K562 (cell line): ENCODE measurements around the gene CFD. TPM values are rescaled to one million over a fixed set of nuclear protein-coding genes. Genes with fewer than 3 reads are reported as not detected.

ENCODE experiments used
- ATAC-seq: fragments of 200-7000 bp; cut with Tn5 transposase; 3 replicates; pipeline ENCODE4 v1.9.1; 2020; ENCODE audit warnings: moderate library complexity
- BruUV-seq: library from RNA; stranded (reverse); fragments of 400-500 nt; replicated peaks from 2 replicates; lab custom pipeline; 2021; lab: Mats Ljungman, UMichigan
- CTCF ChIA-PET: fragments of 300-600 bp; formaldehyde crosslinking; extraction: SDS; loops from one replicate; lab custom pipeline; 2021; ENCODE audit warnings: low intra/inter-chr PET ratio; lab: Yijun Ruan, JAX
- POLR2A ChIA-PET: fragments of 300-600, 350-650 bp; sonication (Branson Sonifier 250); formaldehyde crosslinking; extraction: SDS; loops from one replicate; lab custom pipeline; 2021; ENCODE audit warnings: antibody characterized with exemption, inconsistent platforms; lab: Yijun Ruan, JAX
- DNase-seq, 4 experiments: peaks; one replicate each; pipeline versions ENCODE4 v3.0.0 to v3.0.0-alpha.2; 2011 to 2018; ENCODE audit warnings: low spot score in 3 of 4, mixed read lengths in 3 of 4; ENCODE audit errors: extremely low read depth in 1 of 4
- FAIRE-seq: peaks from 2 replicates; lab custom pipeline; 2011; peaks lifted over from hg19 to GRCh38; lab: Jason Lieb, UNC
- H2AFZ ChIP-seq: 2 replicates; pipeline ENCODE4 v1.6.0; 2011; ENCODE audit warnings: low read depth, low read length, control low read depth, inconsistent platforms
- H3K27ac ChIP-seq: fragments of 200-600 bp; 3 replicates; pipeline ENCODE4 v1.8.0; 2011; ENCODE audit warnings: low read depth, mild to moderate bottlenecking, control low read depth, inconsistent platforms, low read length, moderate library complexity, mixed read lengths; ENCODE audit errors: extremely low read depth
- H3K27me3 ChIP-seq, 2 experiments: fragments of 300-600 bp in 1 of 2; 2 replicates in 1 of 2; 3 replicates in 1 of 2; pipeline versions ENCODE4 v1.6.0 to v1.8.0; 2011; ENCODE audit warnings: inconsistent platforms in 2 of 2, low read length in 2 of 2, mild to moderate bottlenecking in 1 of 2, mixed read lengths in 1 of 2, moderate library complexity in 1 of 2; ENCODE audit not compliant: control insufficient read depth in 2 of 2, insufficient read depth in 2 of 2
- H3K36me3 ChIP-seq: fragments of 300-600 bp; 3 replicates; pipeline ENCODE4 v1.8.0; 2011; ENCODE audit warnings: mild to moderate bottlenecking, low read length, inconsistent platforms; ENCODE audit not compliant: control insufficient read depth, insufficient read depth
- H3K4me1 ChIP-seq, 2 experiments: fragments of 200-600 bp in 1 of 2; replicated peaks in 1 of 2; 2 replicates in 1 of 2; 3 replicates in 1 of 2; pipeline versions ENCODE4 v1.5.1 to v1.8.0; 2011; ENCODE audit warnings: inconsistent platforms in 2 of 2, low read length in 2 of 2, mild to moderate bottlenecking in 1 of 2, mixed read lengths in 1 of 2, moderate library complexity in 1 of 2; ENCODE audit not compliant: control insufficient read depth in 2 of 2, insufficient read depth in 2 of 2
- H3K4me2 ChIP-seq: 2 replicates; pipeline ENCODE4 v1.6.1; 2011; ENCODE audit warnings: low read length, control low read depth, inconsistent platforms, mixed read lengths; ENCODE audit not compliant: insufficient read depth
- H3K4me3 ChIP-seq: fragments of 200-600 bp; sonication (generic), shearing (Covaris generic); 2 replicates; pipeline ENCODE4 v1.5.1; 2016; ENCODE audit warnings: control low read depth, inconsistent platforms
- H3K79me2 ChIP-seq: fragments of 200-600 bp; 3 replicates; pipeline ENCODE4 v1.8.0; 2011; ENCODE audit warnings: low read length, inconsistent platforms; ENCODE audit not compliant: control insufficient read depth, insufficient read depth
- H3K9ac ChIP-seq, 2 experiments: 2 replicates each; pipeline versions ENCODE4 v1.6.0 to v1.6.1; 2011; ENCODE audit warnings: low read depth in 2 of 2, low read length in 2 of 2, control low read depth in 1 of 2, inconsistent platforms in 1 of 2, mild to moderate bottlenecking in 1 of 2, mixed read lengths in 1 of 2; ENCODE audit not compliant: insufficient read depth in 1 of 2
- H3K9me1 ChIP-seq: one replicate; pipeline ENCODE4 v1.6.0; 2011; ENCODE audit warnings: inconsistent platforms, mild to moderate bottlenecking, low read length, moderate library complexity; ENCODE audit not compliant: control insufficient read depth, insufficient read depth
- H3K9me3 ChIP-seq: replicated peaks from 2 replicates; pipeline ENCODE4 v1.5.1; 2011; ENCODE audit warnings: low read depth, low read length, inconsistent platforms; ENCODE audit not compliant: control insufficient read depth, insufficient read depth
- H4K20me1 ChIP-seq: replicated peaks from 2 replicates; pipeline ENCODE4 v1.6.1; 2011; ENCODE audit warnings: low read length, inconsistent platforms, mixed read lengths; ENCODE audit not compliant: control insufficient read depth, insufficient read depth
- BCOR ChIP-seq: fragments of 450-650 bp; IDR thresholded peaks from 2 replicates; pipeline ENCODE4 v1.6.1; 2016
- GTF2E2 ChIP-seq: fragments of 200-800 bp; sonication (Bioruptor generic); IDR thresholded peaks from 2 replicates; pipeline ENCODE4 v1.6.1; 2016; ENCODE audit warnings: missing genetic modification characterization, missing compliant biosample characterization
- KDM1A ChIP-seq, 2 experiments: fragments of 450-650 bp; IDR thresholded peaks; 2 replicates each; pipeline ENCODE4 v1.6.1; 2016; ENCODE audit warnings: mild to moderate bottlenecking in 2 of 2
- NCOA2 ChIP-seq, 2 experiments: fragments of 450-650 bp; IDR thresholded peaks; 2 replicates each; pipeline ENCODE4 v1.6.1; 2018; ENCODE audit warnings: mild to moderate bottlenecking in 2 of 2, moderate library complexity in 1 of 2; ENCODE audit not compliant: partially characterized antibody in 2 of 2
- RBM25 ChIP-seq: fragments of 200-400 bp; formaldehyde crosslinking; IDR thresholded peaks from 2 replicates; pipeline ENCODE4 v1.6.1; 2018; ENCODE audit warnings: low read length, low read depth, moderate library complexity; ENCODE audit not compliant: severe bottlenecking
- WGBS: fragments of 100-300 bp; shearing (Covaris generic); methylation state at CpG from one replicate; pipeline ENCODE4 v1.1.6; 2016; ENCODE audit warnings: low coverage, mixed read lengths; ENCODE audit not compliant: insufficient coverage; ENCODE audit errors: missing lambda C conversion rate; 5-methylcytosine and 5-hydroxymethylcytosine counted together
- in situ Hi-C: fragments of 300-500 bp; cut with MboI; formaldehyde crosslinking; loops from 4 replicates; pipeline ENCODE4 v1.15.0; 2018; ENCODE audit warnings: inconsistent platforms, mixed read lengths
- intact Hi-C: fragments of 100-400 bp; cut with micrococcal nuclease; formaldehyde crosslinking; loops from 2 replicates; pipeline ENCODE4 v1.14.2; 2022
- polyA plus RNA-seq, 8 experiments: library from polyadenylated mRNA; depleted of rRNA in 4 of 8; stranded (reverse) in 5 of 8; unstranded in 3 of 8; fragments of >200 nt; fragmentation: Nextera tagmentation in 2 of 8; fragmentation: Illumina TruSeq in 1 of 8; extraction: Ambion mirVana in 2 of 8; extraction: Trizol in 1 of 8; gene quantifications; 2 replicates each; pipeline versions ENCODE4 v1.2.1 to v1.2.3, GENCODE V29; 2011 to 2014; ENCODE audit warnings: inconsistent platforms in 1 of 8, missing spikeins in 1 of 8
- total RNA-seq, 7 experiments: library from RNA; depleted of rRNA in 6 of 7; stranded (reverse); fragments of >200 nt in 6 of 7; fragmentation: Illumina TruSeq in 2 of 7; extraction: Trizol in 2 of 7; gene quantifications; 2 replicates each; pipeline versions ENCODE4 v1.2.1 to v1.2.3, GENCODE V29; 2011 to 2021; ENCODE audit warnings: low replicate concordance in 1 of 7

The CFD gene
- total and polyA plus RNA-seq, 9 of the 15 experiments (the other 6 are each of a cell fraction or from before 2014, with no cell fraction given), result 0.52 to 59.4 (median 7.6) TPM

GRCh38 chr19:858284-858683 is 1.2 kb upstream of the CFD start:
- H3K9me3 ChIP-seq, result no peaks in the 10 kb centered on the region
- H3K9me1 ChIP-seq, result no peaks in the 10 kb centered on the region
- ATAC-seq, result no peak
- H3K27me3 ChIP-seq, result no peaks in the 10 kb centered on the region
- no peak for TF ChIP-seq GTF2E2 (tag)
- TF ChIP-seq KDM1A (IDR thresholded peaks at IDR 0.05), result peak in 1 of 2 experiments; percentile 26; a peak in 2 of 4 replicates
- no peak for TF ChIP-seq NCOA2 (IDR thresholded peaks at IDR 0.05; ENCODE audit: partially characterized antibody in 2 of 2)
- peak; percentile 21 for TF ChIP-seq RBM25
- TF ChIP-seq BCOR, result peak; percentile 56
- ChIA-PET CTCF (interaction anchor here (0.5 kb wide), 1 partner anchor 124 kb away, joined by 3 read pairs; no protein-coding TSS in a partner anchor), POLR2A (interaction anchor here (1.0 kb wide), 1 partner anchor 10 kb away, joined by 3 read pairs; no protein-coding TSS in a partner anchor)
- H3K4me3 ChIP-seq, result no peak overlapping the region
- no peak overlapping the region for H3K27ac ChIP-seq
- H3K36me3 ChIP-seq, result no peaks in the 10 kb centered on the region
- no peak for FAIRE-seq
- intact Hi-C loops (no loop called here), in situ Hi-C loops (loop anchor here (5.0 kb wide), 1 partner anchor 91 kb away; no protein-coding TSS in a partner anchor)
- H4K20me1 ChIP-seq, result no peaks in the 10 kb centered on the region
- peaks cover 18 to 58% of the 10 kb centered on the region in 2 experiments for H3K4me1 ChIP-seq
- H2AFZ ChIP-seq, result no peak overlapping the region
- no peak overlapping the region for H3K9ac ChIP-seq
- peaks cover 7% of the 10 kb centered on the region for H3K79me2 ChIP-seq
- no peak overlapping the region for H3K4me2 ChIP-seq
- DNase-seq, result no peak
- no TSS peak for BruUV-seq
- WGBS, result 69% methylated on average over 9 of the region's 9 CpGs
